Neural cell (in vitro differentiated cells): Measurements from ENCODE around the gene JRKL.

ENCODE experiments used
- CTCF ChIP-seq: fragments of 450-650 bp; IDR thresholded peaks from 2 replicates; pipeline ENCODE4 v1.5.1; 2014; ENCODE audit warnings: antibody characterized with exemption, mild to moderate bottlenecking, moderate library complexity; ENCODE audit not compliant: poor library complexity, severe bottlenecking
- EP300 ChIP-seq: fragments of 450-650 bp; conservative IDR thresholded peaks from 2 replicates; pipeline ENCODE4 v1.6.1; 2014; ENCODE audit warnings: antibody characterized with exemption, mild to moderate bottlenecking, moderate library complexity; ENCODE audit not compliant: poor library complexity, severe bottlenecking
- EZH2 ChIP-seq: fragments of 200-600, 300-800 bp; shearing (Covaris generic), sonication (generic); IDR thresholded peaks from 2 replicates; pipeline ENCODE4 v1.6.1; 2014; ENCODE audit warnings: antibody characterized with exemption, low read length, borderline replicate concordance, mild to moderate bottlenecking; ENCODE audit not compliant: insufficient read depth, poor library complexity, severe bottlenecking
- POLR2AphosphoS5 ChIP-seq: IDR thresholded peaks from 2 replicates; pipeline ENCODE4 v1.6.1; 2012
- RAD21 ChIP-seq: fragments of 450-650 bp; conservative IDR thresholded peaks from 2 replicates; pipeline ENCODE4 v1.6.1; 2014; ENCODE audit warnings: antibody characterized with exemption, mild to moderate bottlenecking, moderate library complexity
- TF ChIP-seq, protein P1 (sequence below): IDR thresholded peaks from 2 replicates; pipeline ENCODE4 v1.6.1; 2012; ENCODE audit warnings: borderline replicate concordance

DNA sequence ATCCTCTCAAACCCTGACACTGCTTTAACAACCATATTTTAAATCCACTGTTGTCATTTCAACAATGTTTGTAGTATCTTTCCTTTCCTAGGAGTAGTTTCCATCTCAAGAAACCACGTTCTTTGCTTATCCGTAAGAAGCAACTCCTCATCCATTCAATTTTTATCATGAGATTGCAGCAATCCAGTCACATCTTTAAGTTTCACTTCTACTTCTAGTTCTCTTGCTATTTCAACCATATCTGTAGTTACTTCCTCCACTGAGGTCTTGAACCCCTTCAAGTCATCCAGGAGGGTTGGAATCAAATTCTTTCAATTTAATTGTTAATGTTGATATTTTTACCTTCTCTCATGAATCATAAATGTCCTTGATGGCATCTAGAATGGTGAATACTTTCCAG is 22.5 kb upstream of the JRKL start:
- TF ChIP-seq CTCF (no peak), POLR2AphosphoS5 (no peak), EZH2 (no peak), EP300 (no peak), RAD21 (no peak)
- TF ChIP-seq, protein P1, sequence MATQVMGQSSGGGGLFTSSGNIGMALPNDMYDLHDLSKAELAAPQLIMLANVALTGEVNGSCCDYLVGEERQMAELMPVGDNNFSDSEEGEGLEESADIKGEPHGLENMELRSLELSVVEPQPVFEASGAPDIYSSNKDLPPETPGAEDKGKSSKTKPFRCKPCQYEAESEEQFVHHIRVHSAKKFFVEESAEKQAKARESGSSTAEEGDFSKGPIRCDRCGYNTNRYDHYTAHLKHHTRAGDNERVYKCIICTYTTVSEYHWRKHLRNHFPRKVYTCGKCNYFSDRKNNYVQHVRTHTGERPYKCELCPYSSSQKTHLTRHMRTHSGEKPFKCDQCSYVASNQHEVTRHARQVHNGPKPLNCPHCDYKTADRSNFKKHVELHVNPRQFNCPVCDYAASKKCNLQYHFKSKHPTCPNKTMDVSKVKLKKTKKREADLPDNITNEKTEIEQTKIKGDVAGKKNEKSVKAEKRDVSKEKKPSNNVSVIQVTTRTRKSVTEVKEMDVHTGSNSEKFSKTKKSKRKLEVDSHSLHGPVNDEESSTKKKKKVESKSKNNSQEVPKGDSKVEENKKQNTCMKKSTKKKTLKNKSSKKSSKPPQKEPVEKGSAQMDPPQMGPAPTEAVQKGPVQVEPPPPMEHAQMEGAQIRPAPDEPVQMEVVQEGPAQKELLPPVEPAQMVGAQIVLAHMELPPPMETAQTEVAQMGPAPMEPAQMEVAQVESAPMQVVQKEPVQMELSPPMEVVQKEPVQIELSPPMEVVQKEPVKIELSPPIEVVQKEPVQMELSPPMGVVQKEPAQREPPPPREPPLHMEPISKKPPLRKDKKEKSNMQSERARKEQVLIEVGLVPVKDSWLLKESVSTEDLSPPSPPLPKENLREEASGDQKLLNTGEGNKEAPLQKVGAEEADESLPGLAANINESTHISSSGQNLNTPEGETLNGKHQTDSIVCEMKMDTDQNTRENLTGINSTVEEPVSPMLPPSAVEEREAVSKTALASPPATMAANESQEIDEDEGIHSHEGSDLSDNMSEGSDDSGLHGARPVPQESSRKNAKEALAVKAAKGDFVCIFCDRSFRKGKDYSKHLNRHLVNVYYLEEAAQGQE, result no peak
